B cell (primary cell): Measurements from ENCODE around the gene MT1A. TPM values are rescaled to one million over a fixed set of nuclear protein-coding genes. Genes with fewer than 3 reads are reported as not detected.

Experiments used
- ATAC-seq: fragments of 200-7000 bp; cut with Tn5 transposase; one replicate; pipeline ENCODE4 v1.10.0; 2021; ENCODE audit warnings: low read depth, mild to moderate bottlenecking, moderate number of reproducible peaks, moderate library complexity
- CTCF ChIA-PET: fragments of 350-600 bp; sonication (Branson Sonifier 250); formaldehyde crosslinking; loops from one replicate; lab custom pipeline; 2021; ENCODE audit warnings: antibody characterized with exemption, inconsistent platforms; lab: Charles Lee
- POLR2A ChIA-PET: fragments of 350-600 bp; sonication (Branson Sonifier 250); formaldehyde crosslinking; loops from one replicate; lab custom pipeline; 2021; ENCODE audit warnings: antibody characterized with exemption; lab: Charles Lee
- DNase-seq: peaks from one replicate; pipeline ENCODE4 v3.0.0; 2013
- H2AFZ ChIP-seq: 2 replicates; pipeline ENCODE4 v1.6.1; 2012; ENCODE audit warnings: mild to moderate bottlenecking, low read depth, low read length; ENCODE audit not compliant: insufficient read depth, poor library complexity, severe bottlenecking
- H3K27ac ChIP-seq, 2 donors: 1 replicate in 1 of 2; 2 replicates in 1 of 2; pipeline ENCODE4 v1.5.1; 2012 to 2013; ENCODE audit warnings: low read length in 2 of 2, mild to moderate bottlenecking in 2 of 2, moderate library complexity in 1 of 2
- H3K27me3 ChIP-seq, 4 experiments: fragments of 200-600 bp in 1 of 4; sonication (generic) in 1 of 4; replicated peaks in 1 of 4; 1 replicate in 2 of 4; 2 replicates in 2 of 4; pipeline versions ENCODE4 v1.6.1 to v1.7.0; 2013 to 2016; ENCODE audit warnings: low read length in 3 of 4, mild to moderate bottlenecking in 2 of 4, mixed read lengths in 1 of 4, moderate library complexity in 1 of 4; ENCODE audit not compliant: insufficient read depth in 4 of 4, control insufficient read depth in 3 of 4; ENCODE audit errors: control extremely low read depth in 1 of 4
- H3K36me3 ChIP-seq, 2 experiments: replicated peaks in 1 of 2; 1 replicate in 1 of 2; 2 replicates in 1 of 2; pipeline versions ENCODE4 v1.6.1 to v1.7.1; 2013; ENCODE audit warnings: low read length in 1 of 2; ENCODE audit not compliant: insufficient read depth in 2 of 2, control insufficient read depth in 1 of 2; ENCODE audit errors: control extremely low read depth in 1 of 2, extremely low read depth in 1 of 2
- H3K4me1 ChIP-seq, 2 donors: fragments of 200-600 bp in 1 of 2; sonication (generic) in 1 of 2; 1 replicate in 1 of 2; 2 replicates in 1 of 2; pipeline versions ENCODE4 v1.5.1 to v1.6.1; 2013 to 2017; ENCODE audit warnings: low read length in 2 of 2; ENCODE audit not compliant: control insufficient read depth in 2 of 2, insufficient read depth in 2 of 2
- H3K4me2 ChIP-seq: replicated peaks from 2 replicates; pipeline ENCODE3; 2012; ENCODE audit warnings: mild to moderate bottlenecking, low read depth, low read length; ENCODE audit not compliant: poor library complexity, severe bottlenecking
- H3K4me3 ChIP-seq, 5 experiments: fragments of 200-600 bp in 1 of 5; sonication (generic) in 1 of 5; 1 replicate in 3 of 5; 2 replicates in 2 of 5; pipeline versions ENCODE4 v1.5.1 to v1.7.0; 2011 to 2016; ENCODE audit warnings: low read length in 4 of 5, mild to moderate bottlenecking in 4 of 5, low read depth in 2 of 5, control low read depth in 1 of 5, moderate library complexity in 1 of 5; ENCODE audit not compliant: insufficient read depth in 1 of 5; ENCODE audit errors: control extremely low read depth in 1 of 5, extremely low read depth in 1 of 5
- H3K79me2 ChIP-seq: fragments of 200-600 bp; sonication (generic); one replicate; pipeline ENCODE4 v1.6.0; 2016; ENCODE audit warnings: low read length; ENCODE audit not compliant: control insufficient read depth, insufficient read depth
- H3K9ac ChIP-seq: fragments of 200-600 bp; sonication (generic); 2 replicates; pipeline ENCODE4 v1.6.1; 2017; ENCODE audit warnings: mild to moderate bottlenecking, low read length, moderate library complexity
- H3K9me3 ChIP-seq, 3 donors: one replicate each; pipeline versions ENCODE4 v1.6.1 to v1.7.1; 2013; ENCODE audit warnings: low read length in 2 of 3; ENCODE audit not compliant: control insufficient read depth in 2 of 3, insufficient read depth in 1 of 3; ENCODE audit errors: control extremely low read depth in 1 of 3
- H4K20me1 ChIP-seq: 2 replicates; pipeline ENCODE4 v1.6.0; 2012; ENCODE audit warnings: mild to moderate bottlenecking, low read length; ENCODE audit not compliant: insufficient read depth, control insufficient read depth, poor library complexity, severe bottlenecking
- H3K27ac Mint-ChIP-seq: one replicate; pipeline ENCODE4 v1.8.0; 2021; ENCODE audit warnings: mixed read lengths
- H3K27me3 Mint-ChIP-seq: one replicate; pipeline ENCODE4 v1.8.0; 2021; ENCODE audit warnings: mixed read lengths
- H3K4me1 Mint-ChIP-seq: one replicate; pipeline ENCODE4 v1.8.0; 2021; ENCODE audit warnings: mixed read lengths
- H3K4me3 Mint-ChIP-seq: one replicate; pipeline ENCODE4 v1.8.0; 2021; ENCODE audit warnings: mixed read lengths
- H3K9me3 Mint-ChIP-seq: one replicate; pipeline ENCODE4 v1.8.0; 2022; ENCODE audit warnings: mixed read lengths; ENCODE audit not compliant: insufficient read depth
- EZH2 ChIP-seq: IDR thresholded peaks from 2 replicates; pipeline ENCODE4 v1.6.1; 2012; ENCODE audit warnings: borderline replicate concordance, low read depth, mild to moderate bottlenecking, moderate library complexity, low read length; ENCODE audit not compliant: insufficient read depth, poor library complexity, severe bottlenecking
- WGBS: methylation state at CpG from one replicate; pipeline ENCODE4 v1.1.5; 2013; ENCODE audit warnings: missing lambda C conversion rate; ENCODE audit not compliant: insufficient coverage; 5-methylcytosine and 5-hydroxymethylcytosine counted together
- intact Hi-C: fragments of 100-400 bp; cut with micrococcal nuclease; formaldehyde crosslinking; loops from one replicate; pipeline ENCODE4 v1.10.0; 2022
- polyA plus RNA-seq: library from polyadenylated mRNA; depleted of rRNA; stranded (reverse); fragments of >200 nt; gene quantifications from 2 replicates; pipeline ENCODE4 v1.2.3, GENCODE V29; 2012
- total RNA-seq, 2 donors: library from RNA; stranded (reverse); fragments of 120-200 nt in 1 of 2; gene quantifications; 1 replicate in 1 of 2; 2 replicates in 1 of 2; pipeline versions ENCODE4 v1.2.3 to v1.2.4, GENCODE V29; 2013 to 2022
- TF ChIP-seq, protein P1 (sequence below): fragments of 200-600 bp; IDR thresholded peaks from one replicate; pipeline ENCODE4 v1.8.0; 2022; ENCODE audit warnings: antibody characterized with exemption, mild to moderate bottlenecking

Gene MT1A
- total and polyA plus RNA-seq, 2 donors (not counting 1 experiment from before 2014, with no cell fraction given) = not detected

- Histone ChIP-seq H3K9me3 (no peaks in the 10 kb centered on the region), H3K4me3 (no peak overlapping the region), H3K79me2 (no peaks in the 10 kb centered on the region), H3K27ac (no peak overlapping the region), H2AFZ (no peak overlapping the region), H3K4me1 (peaks cover 21 to 40% of the 10 kb centered on the region in 2 donors), H3K4me2 (no peak overlapping the region), H3K27me3 (peaks cover 0 to 11% (median 3%) of the 10 kb centered on the region in 4 experiments), H3K36me3 (no peaks in the 10 kb centered on the region), H4K20me1 (no peaks in the 10 kb centered on the region), H3K9ac (no peak overlapping the region)
- DNase-seq (no peak), ATAC-seq (no peak)
- no peaks in the 10 kb centered on the region for H3K9me3 Mint-ChIP-seq
- 94% methylated on average over 3 of the region's 3 CpGs for WGBS
- intact Hi-C loops = loop anchor here (10.0 kb wide), 1 partner anchor 309 kb away; no protein-coding TSS in a partner anchor
- peaks cover 10% of the 10 kb centered on the region for H3K27me3 Mint-ChIP-seq
- ChIA-PET POLR2A (no interaction called here), CTCF (interaction anchor here (1.2 to 2.0 kb wide), 4 partner anchors 25 to 96 kb away, joined by 4 to 17 read pairs (median 4); no protein-coding TSS in a partner anchor)
- H3K4me3 Mint-ChIP-seq = no peak overlapping the region
- H3K27ac Mint-ChIP-seq = no peak overlapping the region
- TF ChIP-seq, protein P1, sequence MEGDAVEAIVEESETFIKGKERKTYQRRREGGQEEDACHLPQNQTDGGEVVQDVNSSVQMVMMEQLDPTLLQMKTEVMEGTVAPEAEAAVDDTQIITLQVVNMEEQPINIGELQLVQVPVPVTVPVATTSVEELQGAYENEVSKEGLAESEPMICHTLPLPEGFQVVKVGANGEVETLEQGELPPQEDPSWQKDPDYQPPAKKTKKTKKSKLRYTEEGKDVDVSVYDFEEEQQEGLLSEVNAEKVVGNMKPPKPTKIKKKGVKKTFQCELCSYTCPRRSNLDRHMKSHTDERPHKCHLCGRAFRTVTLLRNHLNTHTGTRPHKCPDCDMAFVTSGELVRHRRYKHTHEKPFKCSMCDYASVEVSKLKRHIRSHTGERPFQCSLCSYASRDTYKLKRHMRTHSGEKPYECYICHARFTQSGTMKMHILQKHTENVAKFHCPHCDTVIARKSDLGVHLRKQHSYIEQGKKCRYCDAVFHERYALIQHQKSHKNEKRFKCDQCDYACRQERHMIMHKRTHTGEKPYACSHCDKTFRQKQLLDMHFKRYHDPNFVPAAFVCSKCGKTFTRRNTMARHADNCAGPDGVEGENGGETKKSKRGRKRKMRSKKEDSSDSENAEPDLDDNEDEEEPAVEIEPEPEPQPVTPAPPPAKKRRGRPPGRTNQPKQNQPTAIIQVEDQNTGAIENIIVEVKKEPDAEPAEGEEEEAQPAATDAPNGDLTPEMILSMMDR = no peak
- no peak for TF ChIP-seq EZH2
- H3K4me1 Mint-ChIP-seq = peaks cover 33% of the 10 kb centered on the region
Observed at GRCh38 chr16:56606071-56606475, 32.4 kb upstream of the MT1A start.

DNA sequence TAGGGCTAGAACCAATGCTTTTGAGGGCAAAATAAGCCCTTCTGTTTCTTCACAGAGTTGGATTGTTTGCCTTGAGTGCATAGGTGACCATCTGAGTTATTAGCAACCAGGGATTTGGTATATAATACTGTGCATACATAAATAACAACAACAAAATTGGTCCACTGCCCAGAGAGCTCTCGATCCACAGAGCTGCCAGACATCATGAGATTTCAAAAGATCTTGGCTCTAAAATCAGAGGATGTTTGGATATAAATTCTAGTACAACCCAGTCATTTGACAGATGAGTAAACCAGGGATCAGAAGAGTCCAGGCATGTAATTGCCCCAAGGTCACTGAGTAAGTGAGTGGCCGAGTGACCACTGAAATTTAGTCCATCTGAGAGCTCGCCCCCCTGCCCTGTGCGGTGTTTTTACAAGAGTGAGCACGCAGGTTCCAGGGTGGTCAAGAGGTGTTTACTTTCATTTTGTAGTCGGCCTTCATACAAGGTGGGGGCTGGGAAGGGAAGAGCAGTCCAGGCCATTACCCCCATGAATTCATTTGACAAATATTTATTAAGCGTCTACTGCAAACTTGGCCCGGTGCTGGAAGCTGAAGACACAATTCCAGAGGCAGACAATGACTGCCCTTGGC lies 31.9 kb upstream of the MT1A start:
- no peak for ATAC-seq
- Histone ChIP-seq H3K9me3 (no peaks in the 10 kb centered on the region), H3K4me1 (peaks cover 21 to 41% of the 10 kb centered on the region in 2 donors), H3K4me3 (no peak overlapping the region), H3K4me2 (no peak overlapping the region), H3K36me3 (no peaks in the 10 kb centered on the region), H2AFZ (peak overlapping the region; percentile 77), H3K27me3 (peaks cover 0 to 5% (median 1%) of the 10 kb centered on the region in 4 experiments), H3K9ac (no peak overlapping the region), H4K20me1 (no peaks in the 10 kb centered on the region), H3K79me2 (no peaks in the 10 kb centered on the region), H3K27ac (no peak overlapping the region)
- no peaks in the 10 kb centered on the region for H3K9me3 Mint-ChIP-seq
- CTCF ChIA-PET = interaction anchor here (1.2 kb wide), 1 partner anchor 24 kb away, joined by 4 read pairs; no protein-coding TSS in a partner anchor
- TF ChIP-seq EZH2 = no peak
- TF ChIP-seq, protein P1 = no peak
- POLR2A ChIA-PET = no interaction called here
- intact Hi-C loops = loop anchor here (10.0 kb wide), 1 partner anchor 308 kb away; no protein-coding TSS in a partner anchor
- no peak for DNase-seq
- H3K4me1 Mint-ChIP-seq = peaks cover 37% of the 10 kb centered on the region
- 100% methylated on average over 2 of the region's 8 CpGs for whole genome bisulfite sequencing
- peaks cover 4% of the 10 kb centered on the region for H3K27me3 Mint-ChIP-seq
- peak overlapping the region; percentile 47 for H3K27ac Mint-ChIP-seq
- no peak overlapping the region for H3K4me3 Mint-ChIP-seq
